HepG2 (cell line): ENCODE data around the gene SMAD3. TPM values are rescaled to one million over a fixed set of nuclear protein-coding genes. Genes with fewer than 3 reads are reported as not detected.

Source experiments
- ATAC-seq: fragments of 200-7000 bp; cut with Tn5 transposase; 3 replicates; pipeline ENCODE4 v1.9.1; 2020; ENCODE audit warnings: mild to moderate bottlenecking, moderate library complexity
- BruUV-seq: library from RNA; stranded (reverse); fragments of 400-500 nt; replicated peaks from 2 replicates; lab custom pipeline; 2021; lab: Mats Ljungman, UMichigan
- CTCF ChIA-PET: fragments of 300-600 bp; formaldehyde crosslinking; extraction: SDS; loops from one replicate; lab custom pipeline; 2021; ENCODE audit warnings: low total read pairs, inconsistent platforms, low intra/inter-chr PET ratio; lab: Yijun Ruan, JAX
- POLR2A ChIA-PET: fragments of 350-600 bp; sonication (Branson Sonifier 250); formaldehyde crosslinking; loops from one replicate; lab custom pipeline; 2020; ENCODE audit warnings: antibody characterized with exemption, inconsistent platforms; lab: Yijun Ruan, JAX
- DNase-seq: peaks from one replicate; pipeline ENCODE4 v3.0.0-alpha.2; 2015; ENCODE audit warnings: low spot score
- FAIRE-seq: peaks from 3 replicates; lab custom pipeline; 2011; peaks lifted over from hg19 to GRCh38; lab: Jason Lieb, UNC
- H2AFZ ChIP-seq: one replicate; pipeline ENCODE4 v1.6.1; 2011; ENCODE audit warnings: low read length, inconsistent platforms
- H3K27ac ChIP-seq: fragments of 300-600 bp; 3 replicates; pipeline ENCODE4 v1.8.0; 2011; ENCODE audit warnings: mixed run types, mild to moderate bottlenecking, mixed read lengths, low read length, inconsistent platforms; ENCODE audit not compliant: insufficient read depth; ENCODE audit errors: extremely low read length
- H3K27me3 ChIP-seq, 2 experiments: fragments of 200-600 bp in 1 of 2; 2 replicates in 1 of 2; 3 replicates in 1 of 2; pipeline versions ENCODE4 v1.6.0 to v1.8.0; 2011; ENCODE audit warnings: low read length in 2 of 2, mild to moderate bottlenecking in 2 of 2, moderate library complexity in 2 of 2, inconsistent platforms in 1 of 2; ENCODE audit not compliant: insufficient read depth in 2 of 2, control insufficient read depth in 1 of 2
- H3K36me3 ChIP-seq, 2 experiments: fragments of 200-600 bp in 1 of 2; replicated peaks in 1 of 2; 2 replicates in 1 of 2; 3 replicates in 1 of 2; pipeline versions ENCODE4 v1.5.1 to v1.8.0; 2011; ENCODE audit warnings: low read length in 2 of 2, inconsistent platforms in 1 of 2; ENCODE audit not compliant: insufficient read depth in 2 of 2, control insufficient read depth in 1 of 2
- H3K4me1 ChIP-seq: 2 replicates; pipeline ENCODE4 v1.5.1; 2012; ENCODE audit warnings: low read length, inconsistent platforms; ENCODE audit not compliant: insufficient read depth
- H3K4me2 ChIP-seq: 2 replicates; pipeline ENCODE4 v1.6.0; 2011; ENCODE audit warnings: low read depth, low read length, inconsistent platforms
- H3K4me3 ChIP-seq, 3 experiments: fragments of 200-600 bp in 1 of 3; sonication (generic), shearing (Covaris generic) in 1 of 3; replicated peaks in 1 of 3; 2 replicates each; pipeline ENCODE4 v1.5.1; 2011 to 2016; ENCODE audit warnings: low read length in 3 of 3, inconsistent platforms in 2 of 3, low read depth in 2 of 3, mild to moderate bottlenecking in 2 of 3, control low read depth in 1 of 3, mixed read lengths in 1 of 3; ENCODE audit not compliant: insufficient read depth in 1 of 3
- H3K79me2 ChIP-seq: one replicate; pipeline ENCODE4 v1.6.1; 2011; ENCODE audit warnings: low read length, inconsistent platforms; ENCODE audit not compliant: insufficient read depth
- H3K9ac ChIP-seq: 2 replicates; pipeline ENCODE4 v1.6.0; 2011; ENCODE audit warnings: mild to moderate bottlenecking, low read depth, low read length, inconsistent platforms; ENCODE audit not compliant: insufficient read depth
- H3K9me3 ChIP-seq: 2 replicates; pipeline ENCODE4 v1.5.1; 2012; ENCODE audit warnings: mild to moderate bottlenecking, low read length
- H4K20me1 ChIP-seq: 2 replicates; pipeline ENCODE4 v1.6.0; 2011; ENCODE audit warnings: inconsistent platforms, mild to moderate bottlenecking, low read length, moderate library complexity; ENCODE audit not compliant: insufficient read depth
- ARNTL ChIP-seq: sonication (generic); formaldehyde crosslinking; IDR thresholded peaks from 2 replicates; pipeline ENCODE4 v1.4.0; 2020; ENCODE audit warnings: mild to moderate bottlenecking, missing genetic modification reagents
- ELF3 ChIP-seq: IDR thresholded peaks from 2 replicates; pipeline ENCODE4 v1.6.1; 2016; ENCODE audit warnings: missing genetic modification reagents, missing compliant biosample characterization
- FOXK1 ChIP-seq: sonication (generic); formaldehyde crosslinking; IDR thresholded peaks from 2 replicates; pipeline ENCODE4 v1.4.0; 2020; ENCODE audit warnings: low read depth, missing genetic modification reagents, borderline replicate concordance
- MAFF ChIP-seq: IDR thresholded peaks from 2 replicates; pipeline ENCODE4 v1.6.1; 2011; ENCODE audit warnings: low read depth, low read length, improper control_type of control experiment
- MED13 ChIP-seq: sonication (generic); formaldehyde crosslinking; IDR thresholded peaks from 2 replicates; pipeline ENCODE4 v1.5.0; 2020; ENCODE audit warnings: missing genetic modification reagents
- NKX3-1 ChIP-seq: sonication (generic); formaldehyde crosslinking; IDR thresholded peaks from 2 replicates; pipeline ENCODE4 v1.5.0; 2020; ENCODE audit warnings: missing genetic modification reagents
- RFX5 ChIP-seq: IDR thresholded peaks from 2 replicates; pipeline ENCODE4 v1.6.1; 2011; ENCODE audit warnings: low read depth, low read length, improper control_type of control experiment
- SNRNP70 ChIP-seq: fragments of 200-400 bp; formaldehyde crosslinking; IDR thresholded peaks from 2 replicates; pipeline ENCODE4 v1.6.1; 2017; ENCODE audit warnings: mild to moderate bottlenecking, low read depth, low read length, moderate library complexity
- SP5 ChIP-seq: IDR thresholded peaks from 2 replicates; pipeline ENCODE4 v1.6.1; 2016; ENCODE audit warnings: low read depth, borderline replicate concordance
- SPEN ChIP-seq: sonication (generic); formaldehyde crosslinking; IDR thresholded peaks from 2 replicates; pipeline ENCODE4 v1.5.1; 2020; ENCODE audit warnings: low read depth, mild to moderate bottlenecking, missing genetic modification reagents
- TGIF2 ChIP-seq: IDR thresholded peaks from 2 replicates; pipeline ENCODE4 v1.6.1; 2016; ENCODE audit warnings: control low read depth, missing compliant biosample characterization
- ZNF205 ChIP-seq: IDR thresholded peaks from 2 replicates; pipeline ENCODE4 v1.6.1; 2018; ENCODE audit warnings: missing biosample characterization, missing genetic modification reagents
- ZNF44 ChIP-seq: sonication (generic); formaldehyde crosslinking; IDR thresholded peaks from 2 replicates; pipeline ENCODE4 v1.5.1; 2020; ENCODE audit warnings: mild to moderate bottlenecking, missing genetic modification reagents
- ZNF788 ChIP-seq: sonication (generic); formaldehyde crosslinking; IDR thresholded peaks from 2 replicates; pipeline ENCODE4 v1.5.0; 2020; ENCODE audit warnings: mild to moderate bottlenecking, missing genetic modification reagents, borderline replicate concordance
- WGBS: methylation state at CpG from one replicate; pipeline ENCODE4 v1.1.6; 2017; ENCODE audit warnings: low lambda C conversion rate; 5-methylcytosine and 5-hydroxymethylcytosine counted together
- in situ Hi-C: cut with HindIII; loops from 2 replicates; pipeline ENCODE4 v1.10.0; 2017; ENCODE audit warnings: low pct_unique_long_range_greater_than_20kb; ENCODE audit not compliant: extremely low pct_ligation_motif_present
- intact Hi-C: fragments of 100-400 bp; cut with micrococcal nuclease; formaldehyde crosslinking; loops from one replicate; pipeline ENCODE4 v1.10.0; 2022; ENCODE audit not compliant: unreplicated experiment
- polyA plus RNA-seq, 8 experiments: library from polyadenylated mRNA; depleted of rRNA in 3 of 8; stranded (reverse) in 7 of 8; unstranded in 1 of 8; fragments of >200 nt; fragmentation: Illumina TruSeq in 4 of 8; extraction: Trizol in 4 of 8; gene quantifications; 2 replicates each; pipeline versions ENCODE4 v1.2.1 to v1.2.3, GENCODE V29; 2011 to 2016; ENCODE audit warnings: low read depth in 4 of 8, missing spikeins in 1 of 8, mixed read lengths in 1 of 8; ENCODE audit not compliant: insufficient read depth in 1 of 8
- total RNA-seq, 5 experiments: library from RNA; depleted of rRNA; stranded (reverse); fragments of >200 nt; fragmentation: Illumina TruSeq; extraction: Trizol; gene quantifications; 2 replicates each; pipeline ENCODE4 v1.2.3, GENCODE V29; 2016; ENCODE audit warnings: low read depth in 1 of 5
- TF ChIP-seq, protein P1 (sequence below): sonication (generic); formaldehyde crosslinking; IDR thresholded peaks from 2 replicates; pipeline ENCODE4 v1.4.0; 2020; ENCODE audit warnings: missing genetic modification reagents
- TF ChIP-seq, protein P2 (sequence below): sonication (generic); formaldehyde crosslinking; IDR thresholded peaks from 2 replicates; pipeline ENCODE4 v1.5.0; 2020; ENCODE audit warnings: missing genetic modification reagents
- TF ChIP-seq, protein P3 (sequence below): IDR thresholded peaks from 2 replicates; pipeline ENCODE4 v1.6.1; 2016; ENCODE audit warnings: mild to moderate bottlenecking

Gene SMAD3
- total and polyA plus RNA-seq, 2 of the 13 experiments (the other 11 are each of a cell fraction or from before 2014, with no cell fraction given), result 8.6 to 56.3 TPM

DNA sequence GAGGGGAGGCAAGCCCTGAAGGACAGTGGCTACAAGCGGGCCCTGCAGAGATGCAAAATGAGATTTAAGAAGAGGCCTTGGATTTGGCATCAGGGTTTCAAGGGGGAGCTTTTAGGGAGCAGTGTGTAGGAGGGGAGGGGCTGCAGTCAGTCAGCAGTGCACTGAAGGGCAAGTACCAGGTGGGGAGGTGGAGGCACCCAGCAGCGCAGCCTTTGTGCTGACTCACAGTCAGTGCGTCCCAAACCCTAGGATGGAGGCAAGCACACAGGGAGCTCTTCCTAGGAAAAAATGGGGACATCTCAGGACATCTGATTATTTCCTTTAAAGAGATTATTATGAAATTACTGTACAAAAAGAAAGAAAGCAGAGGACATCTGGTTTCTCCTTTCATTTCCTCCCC is 109.0 kb downstream of the SMAD3 start:
- ATAC-seq (no peak), FAIRE-seq (no peak), DNase-seq (no peak)
- in situ Hi-C loops (no loop called here), intact Hi-C loops (no loop called here)
- H2AFZ ChIP-seq, result no peak overlapping the region
- no peak overlapping the region for H3K27ac ChIP-seq
- ChIA-PET CTCF (no interaction called here), POLR2A (no interaction called here)
- H3K4me3 ChIP-seq, result no peak overlapping the region
- no peaks in the 10 kb centered on the region for H3K4me1 ChIP-seq
- H3K36me3 ChIP-seq, result peaks cover 32 to 83% of the 10 kb centered on the region in 2 experiments
- TF ChIP-seq MAFF (no peak), ARNTL (CRISPR knock-in tag) (no peak), ELF3 (CRISPR knock-in tag) (no peak), SP5 (CRISPR knock-in tag) (no peak), FOXK1 (CRISPR knock-in tag) (no peak), SNRNP70 (no peak)
- TF ChIP-seq, protein P1, sequence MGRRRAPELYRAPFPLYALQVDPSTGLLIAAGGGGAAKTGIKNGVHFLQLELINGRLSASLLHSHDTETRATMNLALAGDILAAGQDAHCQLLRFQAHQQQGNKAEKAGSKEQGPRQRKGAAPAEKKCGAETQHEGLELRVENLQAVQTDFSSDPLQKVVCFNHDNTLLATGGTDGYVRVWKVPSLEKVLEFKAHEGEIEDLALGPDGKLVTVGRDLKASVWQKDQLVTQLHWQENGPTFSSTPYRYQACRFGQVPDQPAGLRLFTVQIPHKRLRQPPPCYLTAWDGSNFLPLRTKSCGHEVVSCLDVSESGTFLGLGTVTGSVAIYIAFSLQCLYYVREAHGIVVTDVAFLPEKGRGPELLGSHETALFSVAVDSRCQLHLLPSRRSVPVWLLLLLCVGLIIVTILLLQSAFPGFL (CRISPR knock-in tag), result no peak
- 94% methylated on average over 3 of the region's 3 CpGs for WGBS
- H3K9me3 ChIP-seq, result no peaks in the 10 kb centered on the region
- H3K79me2 ChIP-seq, result no peaks in the 10 kb centered on the region
- H3K27me3 ChIP-seq, result no peaks in the 10 kb centered on the region
- no TSS peak for BruUV-seq
- no peak overlapping the region for H3K4me2 ChIP-seq
- no peaks in the 10 kb centered on the region for H4K20me1 ChIP-seq
- H3K9ac ChIP-seq, result no peak overlapping the region

DNA sequence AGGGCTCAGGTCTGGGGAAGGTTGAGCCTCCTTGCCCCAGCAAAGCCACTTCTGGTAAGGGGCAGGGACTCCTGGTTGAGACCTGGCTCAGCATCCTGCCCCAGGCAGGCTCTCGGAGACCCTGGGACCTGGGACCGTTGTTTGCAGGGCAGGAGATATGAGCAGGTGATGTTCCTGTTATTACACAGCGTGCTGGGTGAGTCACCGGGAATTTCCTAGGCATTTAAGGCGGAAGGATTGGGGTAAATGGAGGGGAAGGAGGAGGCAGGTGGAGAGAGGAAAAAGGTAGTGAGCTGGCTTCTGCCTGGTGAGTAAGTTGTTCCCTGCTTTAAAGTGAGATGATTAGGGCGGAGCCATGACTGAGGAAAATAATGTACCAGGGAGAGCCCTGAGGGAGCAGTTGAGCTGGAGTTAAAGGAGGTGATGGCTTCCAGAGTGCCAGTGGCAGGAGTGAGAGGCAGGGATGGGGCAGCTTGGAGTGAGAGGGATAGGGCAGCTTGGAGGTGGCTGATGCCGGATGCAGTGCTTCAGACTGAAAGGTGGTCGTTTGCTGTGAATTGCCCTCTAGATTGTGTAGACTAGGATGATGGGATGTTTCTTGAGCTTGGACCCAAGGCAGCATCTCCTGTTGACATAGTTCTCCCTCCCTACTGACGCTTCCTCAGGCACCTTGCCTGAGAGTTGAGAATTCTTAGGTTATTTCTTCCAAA is 109.6 kb downstream of the SMAD3 start:
- in situ Hi-C loops, result no loop called here
- intact Hi-C loops, result no loop called here
- H3K36me3 ChIP-seq, result peaks cover 27 to 82% of the 10 kb centered on the region in 2 experiments
- no peak overlapping the region for H3K4me2 ChIP-seq
- H3K4me3 ChIP-seq, result no peak overlapping the region
- BruUV-seq, result no TSS peak
- H3K4me1 ChIP-seq, result no peaks in the 10 kb centered on the region
- no peak for DNase-seq
- no peak overlapping the region for H3K27ac ChIP-seq
- no peaks in the 10 kb centered on the region for H3K79me2 ChIP-seq
- POLR2A ChIA-PET, result no interaction called here
- no peak overlapping the region for H3K9ac ChIP-seq
- no peaks in the 10 kb centered on the region for H4K20me1 ChIP-seq
- no peaks in the 10 kb centered on the region for H3K9me3 ChIP-seq
- FAIRE-seq, result no peak
- WGBS, result 95% methylated on average over 9 of the region's 9 CpGs
- ATAC-seq, result no peak; the same call in 2 of the 3 replicates
- CTCF ChIA-PET, result no interaction called here
- H3K27me3 ChIP-seq, result no peaks in the 10 kb centered on the region
- no peak overlapping the region for H2AFZ ChIP-seq
- no peak for TF ChIP-seq TGIF2 (CRISPR knock-in tag)
- no peak for TF ChIP-seq MED13
- TF ChIP-seq, protein P2, sequence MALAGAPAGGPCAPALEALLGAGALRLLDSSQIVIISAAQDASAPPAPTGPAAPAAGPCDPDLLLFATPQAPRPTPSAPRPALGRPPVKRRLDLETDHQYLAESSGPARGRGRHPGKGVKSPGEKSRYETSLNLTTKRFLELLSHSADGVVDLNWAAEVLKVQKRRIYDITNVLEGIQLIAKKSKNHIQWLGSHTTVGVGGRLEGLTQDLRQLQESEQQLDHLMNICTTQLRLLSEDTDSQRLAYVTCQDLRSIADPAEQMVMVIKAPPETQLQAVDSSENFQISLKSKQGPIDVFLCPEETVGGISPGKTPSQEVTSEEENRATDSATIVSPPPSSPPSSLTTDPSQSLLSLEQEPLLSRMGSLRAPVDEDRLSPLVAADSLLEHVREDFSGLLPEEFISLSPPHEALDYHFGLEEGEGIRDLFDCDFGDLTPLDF (CRISPR knock-in tag), result no peak
- TF ChIP-seq ZNF44 (CRISPR knock-in tag), result no peak
- TF ChIP-seq, protein P3, sequence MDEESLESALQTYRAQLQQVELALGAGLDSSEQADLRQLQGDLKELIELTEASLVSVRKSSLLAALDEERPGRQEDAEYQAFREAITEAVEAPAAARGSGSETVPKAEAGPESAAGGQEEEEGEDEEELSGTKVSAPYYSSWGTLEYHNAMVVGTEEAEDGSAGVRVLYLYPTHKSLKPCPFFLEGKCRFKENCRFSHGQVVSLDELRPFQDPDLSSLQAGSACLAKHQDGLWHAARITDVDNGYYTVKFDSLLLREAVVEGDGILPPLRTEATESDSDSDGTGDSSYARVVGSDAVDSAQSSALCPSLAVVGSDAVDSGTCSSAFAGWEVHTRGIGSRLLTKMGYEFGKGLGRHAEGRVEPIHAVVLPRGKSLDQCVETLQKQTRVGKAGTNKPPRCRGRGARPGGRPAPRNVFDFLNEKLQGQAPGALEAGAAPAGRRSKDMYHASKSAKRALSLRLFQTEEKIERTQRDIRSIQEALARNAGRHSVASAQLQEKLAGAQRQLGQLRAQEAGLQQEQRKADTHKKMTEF (CRISPR knock-in tag), result no peak
- TF ChIP-seq RFX5, result no peak
- no peak for TF ChIP-seq SPEN (CRISPR knock-in tag)
- TF ChIP-seq ZNF205 (CRISPR knock-in tag), result no peak
- TF ChIP-seq NKX3-1, result no peak
- no peak for TF ChIP-seq ZNF788 (CRISPR knock-in tag)
